HepG2 (cell line): ENCODE measurements around the gene ILKAP. TPM values are rescaled to one million over a fixed set of nuclear protein-coding genes. Genes with fewer than 3 reads are reported as not detected.

Experiments
- ATAC-seq: fragments of 200-7000 bp; cut with Tn5 transposase; 3 replicates; pipeline ENCODE4 v1.9.1; 2020; ENCODE audit warnings: mild to moderate bottlenecking, moderate library complexity
- BruUV-seq: library from RNA; stranded (reverse); fragments of 400-500 nt; replicated peaks from 2 replicates; lab custom pipeline; 2021; lab: Mats Ljungman, UMichigan
- CTCF ChIA-PET: fragments of 300-600 bp; formaldehyde crosslinking; extraction: SDS; loops from one replicate; lab custom pipeline; 2021; ENCODE audit warnings: low total read pairs, inconsistent platforms, low intra/inter-chr PET ratio; lab: Yijun Ruan, JAX
- POLR2A ChIA-PET: fragments of 350-600 bp; sonication (Branson Sonifier 250); formaldehyde crosslinking; loops from one replicate; lab custom pipeline; 2020; ENCODE audit warnings: antibody characterized with exemption, inconsistent platforms; lab: Yijun Ruan, JAX
- DNase-seq: peaks from one replicate; pipeline ENCODE4 v3.0.0-alpha.2; 2015; ENCODE audit warnings: low spot score
- FAIRE-seq: peaks from 3 replicates; lab custom pipeline; 2011; peaks lifted over from hg19 to GRCh38; lab: Jason Lieb, UNC
- H2AFZ ChIP-seq: one replicate; pipeline ENCODE4 v1.6.1; 2011; ENCODE audit warnings: low read length, inconsistent platforms
- H3K27ac ChIP-seq: fragments of 300-600 bp; 3 replicates; pipeline ENCODE4 v1.8.0; 2011; ENCODE audit warnings: mixed run types, mild to moderate bottlenecking, mixed read lengths, low read length, inconsistent platforms; ENCODE audit not compliant: insufficient read depth; ENCODE audit errors: extremely low read length
- H3K27me3 ChIP-seq, 2 experiments: fragments of 200-600 bp in 1 of 2; 2 replicates in 1 of 2; 3 replicates in 1 of 2; pipeline versions ENCODE4 v1.6.0 to v1.8.0; 2011; ENCODE audit warnings: low read length in 2 of 2, mild to moderate bottlenecking in 2 of 2, moderate library complexity in 2 of 2, inconsistent platforms in 1 of 2; ENCODE audit not compliant: insufficient read depth in 2 of 2, control insufficient read depth in 1 of 2
- H3K36me3 ChIP-seq, 2 experiments: fragments of 200-600 bp in 1 of 2; replicated peaks in 1 of 2; 2 replicates in 1 of 2; 3 replicates in 1 of 2; pipeline versions ENCODE4 v1.5.1 to v1.8.0; 2011; ENCODE audit warnings: low read length in 2 of 2, inconsistent platforms in 1 of 2; ENCODE audit not compliant: insufficient read depth in 2 of 2, control insufficient read depth in 1 of 2
- H3K4me1 ChIP-seq: 2 replicates; pipeline ENCODE4 v1.5.1; 2012; ENCODE audit warnings: low read length, inconsistent platforms; ENCODE audit not compliant: insufficient read depth
- H3K4me2 ChIP-seq: 2 replicates; pipeline ENCODE4 v1.6.0; 2011; ENCODE audit warnings: low read depth, low read length, inconsistent platforms
- H3K4me3 ChIP-seq, 3 experiments: fragments of 200-600 bp in 1 of 3; sonication (generic), shearing (Covaris generic) in 1 of 3; replicated peaks in 1 of 3; 2 replicates each; pipeline ENCODE4 v1.5.1; 2011 to 2016; ENCODE audit warnings: low read length in 3 of 3, inconsistent platforms in 2 of 3, low read depth in 2 of 3, mild to moderate bottlenecking in 2 of 3, control low read depth in 1 of 3, mixed read lengths in 1 of 3; ENCODE audit not compliant: insufficient read depth in 1 of 3
- H3K79me2 ChIP-seq: one replicate; pipeline ENCODE4 v1.6.1; 2011; ENCODE audit warnings: low read length, inconsistent platforms; ENCODE audit not compliant: insufficient read depth
- H3K9ac ChIP-seq: 2 replicates; pipeline ENCODE4 v1.6.0; 2011; ENCODE audit warnings: mild to moderate bottlenecking, low read depth, low read length, inconsistent platforms; ENCODE audit not compliant: insufficient read depth
- H3K9me3 ChIP-seq: 2 replicates; pipeline ENCODE4 v1.5.1; 2012; ENCODE audit warnings: mild to moderate bottlenecking, low read length
- H4K20me1 ChIP-seq: 2 replicates; pipeline ENCODE4 v1.6.0; 2011; ENCODE audit warnings: inconsistent platforms, mild to moderate bottlenecking, low read length, moderate library complexity; ENCODE audit not compliant: insufficient read depth
- CC2D1A ChIP-seq: sonication (generic); formaldehyde crosslinking; IDR thresholded peaks from 2 replicates; pipeline ENCODE4 v1.8.1; 2023; ENCODE audit warnings: mild to moderate bottlenecking, missing genetic modification reagents
- HNRNPL ChIP-seq: fragments of 200-400 bp; formaldehyde crosslinking; IDR thresholded peaks from 2 replicates; pipeline ENCODE4 v1.6.1; 2017; ENCODE audit warnings: mild to moderate bottlenecking, low read depth, low read length
- IRX3 ChIP-seq: sonication (generic); formaldehyde crosslinking; IDR thresholded peaks from 2 replicates; pipeline ENCODE4 v1.8.1; 2023; ENCODE audit warnings: mild to moderate bottlenecking, low read depth, missing genetic modification reagents, borderline replicate concordance
- MNT ChIP-seq: fragments of 450-650 bp; IDR thresholded peaks from 2 replicates; pipeline ENCODE4 v1.6.1; 2016
- NBN ChIP-seq: fragments of 450-650 bp; conservative IDR thresholded peaks from 2 replicates; pipeline ENCODE4 v1.6.1; 2017
- WGBS: methylation state at CpG from one replicate; pipeline ENCODE4 v1.1.6; 2017; ENCODE audit warnings: low lambda C conversion rate; 5-methylcytosine and 5-hydroxymethylcytosine counted together
- in situ Hi-C: cut with HindIII; loops from 2 replicates; pipeline ENCODE4 v1.10.0; 2017; ENCODE audit warnings: low pct_unique_long_range_greater_than_20kb; ENCODE audit not compliant: extremely low pct_ligation_motif_present
- intact Hi-C: fragments of 100-400 bp; cut with micrococcal nuclease; formaldehyde crosslinking; loops from one replicate; pipeline ENCODE4 v1.10.0; 2022; ENCODE audit not compliant: unreplicated experiment
- polyA plus RNA-seq, 8 experiments: library from polyadenylated mRNA; depleted of rRNA in 3 of 8; stranded (reverse) in 7 of 8; unstranded in 1 of 8; fragments of >200 nt; fragmentation: Illumina TruSeq in 4 of 8; extraction: Trizol in 4 of 8; gene quantifications; 2 replicates each; pipeline versions ENCODE4 v1.2.1 to v1.2.3, GENCODE V29; 2011 to 2016; ENCODE audit warnings: low read depth in 4 of 8, missing spikeins in 1 of 8, mixed read lengths in 1 of 8; ENCODE audit not compliant: insufficient read depth in 1 of 8
- total RNA-seq, 5 experiments: library from RNA; depleted of rRNA; stranded (reverse); fragments of >200 nt; fragmentation: Illumina TruSeq; extraction: Trizol; gene quantifications; 2 replicates each; pipeline ENCODE4 v1.2.3, GENCODE V29; 2016; ENCODE audit warnings: low read depth in 1 of 5

The ILKAP gene
- total and polyA plus RNA-seq, 2 of the 13 experiments (the other 11 are each of a cell fraction or from before 2014, with no cell fraction given): 29.6 to 33.1 TPM

DNA sequence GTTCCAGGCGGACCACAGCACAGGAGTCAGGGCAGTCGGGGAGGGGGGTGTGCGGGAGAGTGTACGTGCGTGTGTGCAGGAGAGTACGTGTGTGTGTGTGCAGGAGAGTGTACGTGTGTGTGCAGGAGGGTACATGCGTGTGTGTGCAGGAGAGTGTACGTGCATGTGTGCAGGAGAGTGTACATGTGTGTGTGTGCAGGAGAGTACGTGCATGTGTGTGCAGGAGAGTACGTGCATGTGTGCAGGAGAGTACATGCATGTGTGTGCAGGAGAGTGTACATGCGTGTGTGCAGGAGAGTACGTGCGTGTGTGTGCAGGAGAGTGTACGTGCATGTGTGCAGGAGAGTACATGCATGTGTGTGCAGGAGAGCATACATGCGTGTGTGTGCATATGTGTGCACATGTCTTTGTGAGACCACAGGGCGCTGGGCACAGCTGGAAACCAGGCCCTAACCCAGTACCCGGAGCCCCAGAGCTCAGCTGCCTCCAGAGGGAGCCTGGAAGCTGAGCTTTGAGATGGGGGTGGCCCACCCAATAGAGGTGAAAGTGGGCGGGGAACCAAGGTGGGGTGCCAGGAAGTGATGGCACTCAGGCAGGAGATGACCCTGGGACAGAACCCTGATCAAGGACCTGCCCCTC lies 78.9 kb downstream of the ILKAP start:
- no TSS peak for BruUV-seq
- H3K4me2 ChIP-seq: no peak overlapping the region
- H3K9me3 ChIP-seq: no peaks in the 10 kb centered on the region
- ChIA-PET POLR2A (no interaction called here), CTCF (no interaction called here)
- intact Hi-C loops (no loop called here), in situ Hi-C loops (no loop called here)
- DNase-seq (no peak), ATAC-seq (no peak), FAIRE-seq (no peak)
- H4K20me1 ChIP-seq: no peaks in the 10 kb centered on the region
- H3K27me3 ChIP-seq: peaks cover 3 to 49% of the 10 kb centered on the region in 2 experiments
- H3K27ac ChIP-seq: no peak overlapping the region
- WGBS: 65% methylated on average over 19 of the region's 19 CpGs
- TF ChIP-seq MNT: peak; percentile 48; the same call in 1 of the 2 replicates
- TF ChIP-seq CC2D1A: no peak
- no peak for TF ChIP-seq NBN
- no peak overlapping the region for H3K9ac ChIP-seq
- H3K79me2 ChIP-seq: no peaks in the 10 kb centered on the region
- peaks cover 20% of the 10 kb centered on the region for H3K4me1 ChIP-seq
- no peak overlapping the region for H3K4me3 ChIP-seq
- no peaks in the 10 kb centered on the region for H3K36me3 ChIP-seq
- H2AFZ ChIP-seq: no peak overlapping the region

GRCh38 chr2:238123991-238124470 lies 79.5 kb downstream of the ILKAP start:
- Histone ChIP-seq H2AFZ (no peak overlapping the region), H3K4me3 (no peak overlapping the region), H3K27ac (no peak overlapping the region), H3K27me3 (peaks cover 3 to 51% of the 10 kb centered on the region in 2 experiments), H4K20me1 (no peaks in the 10 kb centered on the region), H3K9ac (no peak overlapping the region), H3K79me2 (no peaks in the 10 kb centered on the region), H3K4me2 (no peak overlapping the region), H3K36me3 (no peaks in the 10 kb centered on the region), H3K9me3 (no peaks in the 10 kb centered on the region), H3K4me1 (peaks cover 20% of the 10 kb centered on the region)
- ChIA-PET CTCF (no interaction called here), POLR2A (interaction anchor here (0.6 kb wide), 1 partner anchor 161 kb away, joined by 3 read pairs; no protein-coding TSS in a partner anchor)
- no peak for TF ChIP-seq IRX3
- TF ChIP-seq HNRNPL: 0 out of 2 replicates have a peak, but pooled peaks have one; percentile 58
- no TSS peak for BruUV-seq
- in situ Hi-C loops: no loop called here
- no peak for FAIRE-seq
- ATAC-seq: no peak
- DNase-seq: no peak
- intact Hi-C loops: no loop called here
- 21% methylated on average over 5 of the region's 14 CpGs for WGBS
